ENCODE results near the gene CCL15.

Gene CCL15

GRCh38 chr17:35984140-35984539, 17.2 kb downstream of the CCL15 start:
- H3K9me2 ChIP-seq (replicated peaks; ENCODE audit: control insufficient read depth, low read length) = no peaks in the 10 kb centered on the region
- H3K36me3 ChIP-seq (ENCODE audit: control insufficient read depth, low read length) = no peaks in the 10 kb centered on the region
- peaks cover 3% of the 10 kb centered on the region; the same call in 1 of the 2 replicates for H3K9me3 ChIP-seq (ENCODE audit: control insufficient read depth, insufficient read depth, low read length)
- H3K79me2 ChIP-seq (ENCODE audit: control insufficient read depth, low read length) = no peaks in the 10 kb centered on the region
- H3K4me1 ChIP-seq (ENCODE audit: control insufficient read depth, low read length) = no peaks in the 10 kb centered on the region
- H3F3A ChIP-seq (ENCODE audit: control insufficient read depth, insufficient read depth) = no peaks in the 10 kb centered on the region
- TF ChIP-seq, protein P1, sequence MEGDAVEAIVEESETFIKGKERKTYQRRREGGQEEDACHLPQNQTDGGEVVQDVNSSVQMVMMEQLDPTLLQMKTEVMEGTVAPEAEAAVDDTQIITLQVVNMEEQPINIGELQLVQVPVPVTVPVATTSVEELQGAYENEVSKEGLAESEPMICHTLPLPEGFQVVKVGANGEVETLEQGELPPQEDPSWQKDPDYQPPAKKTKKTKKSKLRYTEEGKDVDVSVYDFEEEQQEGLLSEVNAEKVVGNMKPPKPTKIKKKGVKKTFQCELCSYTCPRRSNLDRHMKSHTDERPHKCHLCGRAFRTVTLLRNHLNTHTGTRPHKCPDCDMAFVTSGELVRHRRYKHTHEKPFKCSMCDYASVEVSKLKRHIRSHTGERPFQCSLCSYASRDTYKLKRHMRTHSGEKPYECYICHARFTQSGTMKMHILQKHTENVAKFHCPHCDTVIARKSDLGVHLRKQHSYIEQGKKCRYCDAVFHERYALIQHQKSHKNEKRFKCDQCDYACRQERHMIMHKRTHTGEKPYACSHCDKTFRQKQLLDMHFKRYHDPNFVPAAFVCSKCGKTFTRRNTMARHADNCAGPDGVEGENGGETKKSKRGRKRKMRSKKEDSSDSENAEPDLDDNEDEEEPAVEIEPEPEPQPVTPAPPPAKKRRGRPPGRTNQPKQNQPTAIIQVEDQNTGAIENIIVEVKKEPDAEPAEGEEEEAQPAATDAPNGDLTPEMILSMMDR (IDR thresholded peaks at IDR 0.05; ENCODE audit: low read depth, low read length, poor library complexity, severe bottlenecking) = no peak
- no peak for TF ChIP-seq EZH2phosphoT487 (IDR thresholded peaks at IDR 0.05; ENCODE audit: borderline replicate concordance, low read length)
- H3K27me3 ChIP-seq (ENCODE audit: control insufficient read depth, low read length) = no peaks in the 10 kb centered on the region
- no peak overlapping the region for H3K4me2 ChIP-seq (ENCODE audit: low read length)
- no peak overlapping the region for H3K27ac ChIP-seq (ENCODE audit: low read depth, low read length)
- no peaks in the 10 kb centered on the region for H4K20me1 ChIP-seq (ENCODE audit: control insufficient read depth, insufficient read depth, low read depth, low read length)
- no peak overlapping the region for H3K4me3 ChIP-seq (ENCODE audit: low read length)

GRCh38 chr17:35982409-35983191, 18.8 kb downstream of the CCL15 start:
- 0 out of 2 replicates have a peak, but pooled peaks cover 3% of the 10 kb centered on the region for H3K27me3 ChIP-seq (ENCODE audit: control insufficient read depth, low read length)
- H3K4me2 ChIP-seq (ENCODE audit: low read length) = no peak overlapping the region
- TF ChIP-seq, protein P1 (IDR thresholded peaks at IDR 0.05; ENCODE audit: low read depth, low read length, poor library complexity, severe bottlenecking) = no peak
- no peak for TF ChIP-seq EZH2phosphoT487 (IDR thresholded peaks at IDR 0.05; ENCODE audit: borderline replicate concordance, low read length)
- no peak overlapping the region for H3K27ac ChIP-seq (ENCODE audit: low read depth, low read length)
- no peaks in the 10 kb centered on the region for H3K79me2 ChIP-seq (ENCODE audit: control insufficient read depth, low read length)
- no peaks in the 10 kb centered on the region for H3K36me3 ChIP-seq (ENCODE audit: control insufficient read depth, low read length)
- H3K4me3 ChIP-seq (ENCODE audit: low read length) = no peak overlapping the region
- H3K9me2 ChIP-seq (replicated peaks; ENCODE audit: control insufficient read depth, low read length) = no peaks in the 10 kb centered on the region
- H3F3A ChIP-seq (ENCODE audit: control insufficient read depth, insufficient read depth) = no peaks in the 10 kb centered on the region
- no peaks in the 10 kb centered on the region for H4K20me1 ChIP-seq (ENCODE audit: control insufficient read depth, insufficient read depth, low read depth, low read length)
- no peaks in the 10 kb centered on the region for H3K4me1 ChIP-seq (ENCODE audit: control insufficient read depth, low read length)
- H3K9me3 ChIP-seq (ENCODE audit: control insufficient read depth, insufficient read depth, low read length) = no peaks in the 10 kb centered on the region

- Histone ChIP-seq H3K4me1 (ENCODE audit: control insufficient read depth, low read length) (no peaks in the 10 kb centered on the region), H3K9me3 (ENCODE audit: control insufficient read depth, insufficient read depth, low read length) (no peaks in the 10 kb centered on the region), H4K20me1 (ENCODE audit: control insufficient read depth, insufficient read depth, low read depth, low read length) (no peaks in the 10 kb centered on the region), H3K4me2 (ENCODE audit: low read length) (no peak overlapping the region), H3F3A (ENCODE audit: control insufficient read depth, insufficient read depth) (no peaks in the 10 kb centered on the region), H3K27ac (ENCODE audit: low read depth, low read length) (no peak overlapping the region), H3K27me3 (ENCODE audit: control insufficient read depth, low read length) (peaks cover 6% of the 10 kb centered on the region; the same call in 1 of the 2 replicates), H3K4me3 (ENCODE audit: low read length) (no peak overlapping the region), H3K79me2 (ENCODE audit: control insufficient read depth, low read length) (no peaks in the 10 kb centered on the region), H3K36me3 (ENCODE audit: control insufficient read depth, low read length) (no peaks in the 10 kb centered on the region), H3K9me2 (replicated peaks; ENCODE audit: control insufficient read depth, low read length) (no peaks in the 10 kb centered on the region)
- TF ChIP-seq, protein P1 (IDR thresholded peaks at IDR 0.05; ENCODE audit: low read depth, low read length, poor library complexity, severe bottlenecking) = peak; percentile 36
- TF ChIP-seq EZH2phosphoT487 (IDR thresholded peaks at IDR 0.05; ENCODE audit: borderline replicate concordance, low read length) = no peak
Measured at GRCh38 chr17:35981908-35982330, 19.4 kb downstream of the CCL15 start.

All from DOHH2 (cell line).